Activated T-helper 1 cell treated with anti-CD3 and anti-CD28 coated beads, Interleukin-12 subunit alpha, Interleukin-12 subunit beta, Interleukin-2, Interleukin-4 antibody, amounts not matched to agents 30 ng/mL and 10 ng/mL and 1 ng/mL, durations not matched to agents 14 hours and 24 hours and 36 hours (primary cell): ENCODE data around the gene CTNNAL1. TPM values are rescaled to one million over a fixed set of nuclear protein-coding genes. Genes with fewer than 3 reads are reported as not detected.

Source experiments
- DNase-seq: peaks from one replicate; pipeline ENCODE4 v3.0.0; 2021; ENCODE audit warnings: low spot score
- H3K27ac Mint-ChIP-seq: one replicate; pipeline ENCODE4 v1.8.0; 2021; ENCODE audit warnings: mild to moderate bottlenecking, mixed read lengths
- H3K27me3 Mint-ChIP-seq: one replicate; pipeline ENCODE4 v1.8.0; 2022; ENCODE audit warnings: mild to moderate bottlenecking, moderate library complexity, mixed read lengths; ENCODE audit not compliant: insufficient read depth
- H3K36me3 Mint-ChIP-seq: one replicate; pipeline ENCODE4 v1.8.0; 2021; ENCODE audit warnings: low read depth, mixed read lengths
- H3K4me1 Mint-ChIP-seq: one replicate; pipeline ENCODE4 v1.8.0; 2021; ENCODE audit warnings: low read depth, mixed read lengths
- H3K4me3 Mint-ChIP-seq: one replicate; pipeline ENCODE4 v1.8.0; 2021; ENCODE audit warnings: mild to moderate bottlenecking, moderate library complexity, mixed read lengths
- H3K9me3 Mint-ChIP-seq: one replicate; pipeline ENCODE4 v1.8.0; 2021; ENCODE audit warnings: mixed read lengths
- intact Hi-C: fragments of 100-400 bp; cut with micrococcal nuclease; formaldehyde crosslinking; loops from one replicate; pipeline ENCODE4 v1.15.1; 2024
- total RNA-seq: library from RNA; stranded (reverse); gene quantifications from 2 replicates; pipeline ENCODE4 v1.2.3, GENCODE V29; 2022

The CTNNAL1 gene
- total RNA-seq, 1 donor from 2014 or later: 25.1 TPM

DNA sequence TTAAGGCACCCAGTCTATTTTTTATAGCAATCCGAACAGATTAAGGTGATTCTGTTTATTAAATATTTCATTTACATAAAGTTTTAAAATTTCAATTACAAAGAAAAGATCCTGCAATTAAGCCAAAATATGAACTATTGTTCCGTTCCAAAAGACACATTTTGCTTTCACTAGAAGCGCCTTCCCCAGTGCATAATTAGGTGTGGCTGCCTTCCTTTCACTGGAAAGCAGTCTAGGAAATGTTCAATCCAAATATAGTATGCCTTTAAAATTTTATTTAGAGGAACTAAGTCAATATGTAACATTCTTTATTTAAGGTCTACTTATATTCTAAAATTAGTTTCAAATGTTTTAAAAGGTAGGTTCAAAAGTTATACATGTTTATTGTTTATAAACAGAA, 7.6 kb downstream of the CTNNAL1 start:
- H3K4me1 Mint-ChIP-seq: peaks cover 19% of the 10 kb centered on the region
- peaks cover 6% of the 10 kb centered on the region for H3K36me3 Mint-ChIP-seq
- intact Hi-C loops: no loop called here
- no peak overlapping the region for H3K27ac Mint-ChIP-seq
- H3K27me3 Mint-ChIP-seq: peaks cover 3% of the 10 kb centered on the region
- no peak overlapping the region for H3K4me3 Mint-ChIP-seq
- H3K9me3 Mint-ChIP-seq: peaks cover 19% of the 10 kb centered on the region
- no peak for DNase-seq

DNA sequence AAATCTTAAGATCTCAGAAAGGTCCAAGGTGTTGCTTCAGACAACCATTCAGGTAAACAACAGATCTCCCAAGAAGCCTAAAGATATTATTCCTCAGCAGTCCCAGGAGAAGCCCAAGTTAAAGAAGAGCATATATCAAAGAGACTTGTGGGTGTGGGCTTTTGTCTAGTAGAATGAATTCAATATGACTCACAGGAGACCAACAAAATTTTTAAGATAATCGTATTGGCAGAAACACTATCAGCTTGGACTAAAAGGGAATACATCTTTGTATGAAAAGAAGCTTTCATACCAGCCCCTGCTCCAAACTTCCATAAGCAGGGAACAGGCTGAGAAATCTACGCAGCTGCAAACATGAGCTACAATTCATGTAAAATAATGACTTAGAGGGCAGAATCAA, 10.2 kb downstream of the CTNNAL1 start:
- Mint-ChIP-seq H3K27me3 (peaks cover 3% of the 10 kb centered on the region), H3K4me3 (no peak overlapping the region), H3K36me3 (peaks cover 7% of the 10 kb centered on the region), H3K4me1 (peaks cover 6% of the 10 kb centered on the region), H3K27ac (no peak overlapping the region), H3K9me3 (peaks cover 19% of the 10 kb centered on the region)
- intact Hi-C loops: no loop called here
- no peak for DNase-seq

DNA sequence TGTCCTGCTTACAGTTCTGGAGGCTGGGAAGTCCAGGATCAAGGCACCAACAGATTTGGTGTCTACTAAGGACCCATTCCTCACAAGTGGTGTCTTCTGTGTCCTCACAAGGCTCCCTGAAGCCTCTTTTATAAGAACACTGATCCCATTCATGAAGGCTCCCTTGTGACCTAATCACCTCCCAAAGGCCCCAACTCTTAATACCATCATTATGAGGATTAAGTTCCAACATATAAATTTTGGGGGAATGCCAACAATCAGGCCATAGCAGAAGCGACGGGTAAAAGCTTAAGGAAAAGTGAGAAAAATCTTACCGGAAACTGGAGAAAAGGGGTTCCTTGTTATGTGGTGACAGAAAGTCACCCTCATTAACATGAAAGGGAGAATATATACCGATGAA, 11.2 kb downstream of the CTNNAL1 start:
- Mint-ChIP-seq H3K27ac (no peak overlapping the region), H3K4me3 (no peak overlapping the region), H3K27me3 (peaks cover 3% of the 10 kb centered on the region), H3K4me1 (peaks cover 6% of the 10 kb centered on the region), H3K9me3 (peaks cover 19% of the 10 kb centered on the region), H3K36me3 (peaks cover 9% of the 10 kb centered on the region)
- intact Hi-C loops: no loop called here
- no peak for DNase-seq

DNA sequence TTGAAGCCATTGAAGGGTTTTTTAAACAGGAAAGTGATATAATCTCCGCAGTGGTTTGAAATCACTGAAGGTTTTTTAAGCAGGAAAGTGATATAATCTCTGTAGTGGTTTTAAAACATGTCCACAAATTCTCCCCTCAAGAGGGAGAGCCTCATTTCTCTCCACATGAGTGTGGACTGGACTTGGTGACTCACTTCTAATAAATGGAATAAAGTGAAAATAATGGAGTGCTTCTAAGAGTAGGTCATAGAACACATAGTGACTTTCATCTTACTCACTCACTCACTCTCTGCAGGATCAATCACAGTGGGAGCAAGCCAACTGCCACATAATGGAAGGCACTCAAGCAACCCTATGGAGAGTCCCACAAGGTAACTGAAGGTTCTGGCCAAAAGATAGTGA, 12.0 kb downstream of the CTNNAL1 start:
- H3K9me3 Mint-ChIP-seq: peaks cover 19% of the 10 kb centered on the region
- H3K4me1 Mint-ChIP-seq: peaks cover 6% of the 10 kb centered on the region
- intact Hi-C loops: loop anchor here (1.0 kb wide), 1 partner anchor 11 kb away; no protein-coding TSS in a partner anchor
- H3K4me3 Mint-ChIP-seq: no peak overlapping the region
- peaks cover 2% of the 10 kb centered on the region for H3K27me3 Mint-ChIP-seq
- H3K36me3 Mint-ChIP-seq: peaks cover 12% of the 10 kb centered on the region
- DNase-seq: no peak
- H3K27ac Mint-ChIP-seq: no peak overlapping the region

DNA sequence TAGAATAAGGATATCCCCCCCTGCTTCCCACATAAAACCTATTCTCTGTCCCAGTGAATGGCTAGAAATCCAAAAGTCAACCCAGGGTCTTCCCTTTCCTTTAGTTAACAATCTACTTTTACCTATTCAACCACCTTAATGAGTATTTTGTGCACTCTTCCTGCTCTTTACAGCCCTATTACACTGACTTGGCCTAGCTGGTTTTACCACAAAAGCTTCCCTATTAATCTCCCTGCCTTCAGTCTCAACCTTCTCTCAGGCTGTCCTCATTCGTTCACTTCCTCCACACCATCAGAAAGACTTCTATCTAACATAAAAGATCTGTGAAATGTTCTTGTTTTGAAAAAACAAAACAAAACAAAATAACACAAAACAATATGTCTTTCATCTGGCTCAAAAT, 16.2 kb downstream of the CTNNAL1 start:
- intact Hi-C loops: no loop called here
- H3K36me3 Mint-ChIP-seq: peaks cover 9% of the 10 kb centered on the region
- H3K4me3 Mint-ChIP-seq: no peak overlapping the region
- no peak for DNase-seq
- H3K4me1 Mint-ChIP-seq: peaks cover 17% of the 10 kb centered on the region
- H3K9me3 Mint-ChIP-seq: peaks cover under 1% of the 10 kb centered on the region
- no peak overlapping the region for H3K27ac Mint-ChIP-seq
- H3K27me3 Mint-ChIP-seq: no peaks in the 10 kb centered on the region

DNA sequence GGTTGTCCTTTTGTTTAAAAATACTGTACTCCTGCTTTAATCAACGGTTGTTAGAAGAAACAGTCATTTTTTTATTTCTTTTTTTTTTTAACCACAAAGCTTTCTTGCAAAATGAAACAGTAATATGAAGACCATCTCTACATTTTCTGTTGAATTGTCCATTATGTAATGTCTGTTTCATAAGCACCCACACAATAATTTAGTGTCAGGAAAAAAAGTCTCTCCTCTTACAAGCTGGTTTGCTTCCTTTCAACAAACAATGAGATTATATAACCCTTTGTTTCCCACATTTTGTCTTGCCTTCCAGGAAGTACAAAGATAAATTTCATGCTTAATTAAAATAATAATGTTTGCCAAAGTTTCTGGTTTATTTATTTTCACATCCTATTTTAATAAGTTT, 16.7 kb downstream of the CTNNAL1 start:
- Mint-ChIP-seq H3K27me3 (no peaks in the 10 kb centered on the region), H3K9me3 (no peaks in the 10 kb centered on the region), H3K27ac (no peak overlapping the region), H3K4me3 (no peak overlapping the region), H3K4me1 (peaks cover 17% of the 10 kb centered on the region), H3K36me3 (peaks cover 9% of the 10 kb centered on the region)
- DNase-seq: no peak
- intact Hi-C loops: no loop called here

DNA sequence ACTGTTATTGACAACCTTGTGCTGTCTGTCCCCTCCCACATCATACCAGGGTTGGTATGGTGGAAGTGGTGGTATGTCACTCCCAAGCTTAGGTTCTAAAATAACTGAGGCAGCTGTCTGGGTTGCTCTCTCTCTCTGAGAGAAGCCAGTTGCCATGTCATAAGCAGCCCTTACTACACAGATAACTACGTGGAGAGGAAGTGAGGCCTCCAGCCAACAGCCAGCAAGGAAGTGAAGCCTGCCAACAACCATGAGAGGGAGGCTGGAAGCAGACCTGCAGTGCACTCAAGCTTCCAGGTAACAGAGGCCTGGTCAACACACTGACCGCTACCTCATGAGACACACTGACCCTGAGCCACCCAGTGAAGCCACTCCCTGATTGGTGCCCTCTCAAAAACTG, 18.6 kb downstream of the CTNNAL1 start:
- intact Hi-C loops: no loop called here
- H3K4me1 Mint-ChIP-seq: peaks cover 11% of the 10 kb centered on the region
- no peaks in the 10 kb centered on the region for H3K9me3 Mint-ChIP-seq
- no peak for DNase-seq
- no peak overlapping the region for H3K27ac Mint-ChIP-seq
- no peak overlapping the region for H3K4me3 Mint-ChIP-seq
- peaks cover 15% of the 10 kb centered on the region for H3K36me3 Mint-ChIP-seq
- H3K27me3 Mint-ChIP-seq: no peaks in the 10 kb centered on the region

DNA sequence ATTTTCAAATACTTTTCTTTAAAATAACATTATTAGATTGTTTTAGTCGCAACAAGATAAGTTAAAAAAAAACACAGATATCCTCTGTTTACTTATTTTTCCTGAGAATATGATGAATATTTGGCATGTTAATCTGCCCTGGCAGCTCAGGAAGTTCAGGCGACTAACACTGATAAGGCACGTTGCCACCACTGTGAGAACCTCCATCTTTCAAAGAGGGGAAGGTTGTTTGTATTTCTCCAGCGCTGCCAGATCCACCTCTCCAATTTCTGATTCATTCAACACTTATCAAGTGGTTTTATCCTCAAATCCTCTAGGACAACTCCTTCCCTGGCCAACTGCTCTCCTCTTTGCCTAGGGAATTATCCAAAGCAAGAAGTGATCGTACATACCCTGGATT, 21.8 kb downstream of the CTNNAL1 start:
- Mint-ChIP-seq H3K4me1 (peaks cover 11% of the 10 kb centered on the region), H3K9me3 (peaks cover 8% of the 10 kb centered on the region), H3K36me3 (peaks cover 19% of the 10 kb centered on the region), H3K4me3 (no peak overlapping the region), H3K27ac (no peak overlapping the region), H3K27me3 (no peaks in the 10 kb centered on the region)
- intact Hi-C loops: no loop called here
- DNase-seq: no peak

DNA sequence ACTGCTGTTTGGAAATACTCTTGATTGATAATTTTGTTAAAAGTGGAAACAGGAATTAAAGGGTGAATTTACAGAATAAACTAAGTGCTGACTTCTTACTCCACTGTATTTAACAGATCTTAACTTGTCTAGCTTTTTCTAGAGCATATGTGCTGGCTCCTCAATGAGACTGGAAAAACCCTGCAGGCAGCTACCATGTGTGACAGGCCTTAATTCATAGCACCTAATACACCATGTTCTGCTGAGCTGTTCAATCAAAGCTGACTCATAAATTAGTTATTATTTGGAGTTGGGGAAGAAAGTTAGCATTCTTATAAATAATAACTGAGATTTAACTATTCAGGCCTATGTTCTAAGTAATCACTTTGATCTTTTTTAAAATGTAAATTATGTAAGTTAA, 29.4 kb downstream of the CTNNAL1 start:
- H3K4me1 Mint-ChIP-seq: no peaks in the 10 kb centered on the region
- no peak overlapping the region for H3K27ac Mint-ChIP-seq

DNA sequence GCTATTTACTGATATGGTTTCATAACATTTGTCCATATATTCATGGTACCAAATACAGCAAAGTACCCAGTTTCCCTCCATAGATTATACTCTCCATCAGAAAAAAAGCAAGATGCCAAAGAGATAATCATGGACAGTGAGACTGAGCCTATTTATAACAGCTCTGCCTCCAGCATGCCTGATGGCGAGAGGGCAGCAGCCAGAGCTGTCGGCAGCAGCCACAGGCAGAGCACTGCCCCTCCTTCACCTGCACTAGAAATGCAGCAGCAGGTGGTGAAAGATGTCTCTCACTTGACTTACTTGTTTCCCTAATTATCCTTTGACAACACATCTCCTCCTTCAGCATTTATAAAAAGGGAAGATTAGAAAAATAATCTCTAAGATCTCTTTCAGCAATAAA, 32.4 kb downstream of the CTNNAL1 start:
- H3K9me3 Mint-ChIP-seq: no peaks in the 10 kb centered on the region
- intact Hi-C loops: no loop called here
- H3K36me3 Mint-ChIP-seq: peaks cover 16% of the 10 kb centered on the region

More for the DNA sequence above, 29.4 kb downstream of the CTNNAL1 start:
- peaks cover 8% of the 10 kb centered on the region for H3K9me3 Mint-ChIP-seq
- H3K27me3 Mint-ChIP-seq: no peaks in the 10 kb centered on the region
- H3K36me3 Mint-ChIP-seq: peaks cover 10% of the 10 kb centered on the region
- intact Hi-C loops: no loop called here
- no peak for DNase-seq
- no peak overlapping the region for H3K4me3 Mint-ChIP-seq

DNA sequence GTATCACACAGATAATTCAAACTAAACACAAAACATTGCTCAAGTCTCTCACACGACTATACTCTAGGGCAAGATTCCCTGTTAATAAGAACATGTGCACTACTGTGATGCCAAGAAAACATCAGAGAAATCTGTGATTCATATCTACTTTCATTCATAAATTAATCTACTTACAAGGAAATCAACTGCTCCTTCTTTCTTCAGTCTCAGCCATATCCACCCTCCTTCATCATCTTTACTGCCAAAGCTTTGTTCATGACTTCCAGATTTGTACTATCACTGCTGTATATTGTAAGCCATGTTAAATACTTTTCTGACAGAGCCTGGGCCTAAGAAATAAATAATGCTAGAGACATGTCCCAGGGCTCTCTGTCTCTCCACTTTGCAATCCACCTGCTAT, 35.1 kb downstream of the CTNNAL1 start:
- no peak overlapping the region for H3K4me3 Mint-ChIP-seq
- H3K36me3 Mint-ChIP-seq: peaks cover 16% of the 10 kb centered on the region
- intact Hi-C loops: no loop called here
- H3K9me3 Mint-ChIP-seq: no peaks in the 10 kb centered on the region
- no peaks in the 10 kb centered on the region for H3K27me3 Mint-ChIP-seq
- no peak for DNase-seq
- peaks cover 8% of the 10 kb centered on the region for H3K4me1 Mint-ChIP-seq
- no peak overlapping the region for H3K27ac Mint-ChIP-seq

More for the DNA sequence above, 32.4 kb downstream of the CTNNAL1 start:
- H3K4me1 Mint-ChIP-seq: peaks cover 8% of the 10 kb centered on the region
- H3K4me3 Mint-ChIP-seq: no peak overlapping the region
- H3K27ac Mint-ChIP-seq: no peak overlapping the region
- no peaks in the 10 kb centered on the region for H3K27me3 Mint-ChIP-seq
- no peak for DNase-seq

DNA sequence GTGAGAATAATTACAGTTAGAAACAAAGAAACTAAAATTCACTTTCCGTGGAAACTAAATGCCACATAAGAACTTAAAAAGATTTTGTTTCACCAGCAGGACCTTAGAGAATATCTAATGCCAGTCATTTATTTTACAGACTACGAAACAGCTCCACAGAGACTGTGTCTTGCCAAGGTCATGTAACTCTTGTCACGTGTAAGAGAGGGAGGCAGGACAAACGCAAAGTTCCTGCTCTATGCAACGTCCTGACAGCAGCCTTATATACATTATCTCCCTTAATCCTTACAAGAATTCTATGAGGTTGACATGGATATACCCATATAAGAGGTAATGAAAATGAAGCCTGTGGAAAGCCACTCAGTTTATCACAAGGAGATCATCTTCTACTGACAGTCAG, 39.4 kb downstream of the CTNNAL1 start:
- DNase-seq: no peak
- Mint-ChIP-seq H3K4me3 (no peak overlapping the region), H3K27me3 (no peaks in the 10 kb centered on the region), H3K27ac (no peak overlapping the region), H3K4me1 (peaks cover 8% of the 10 kb centered on the region), H3K9me3 (peaks cover 7% of the 10 kb centered on the region), H3K36me3 (peaks cover 18% of the 10 kb centered on the region)
- intact Hi-C loops: no loop called here

DNA sequence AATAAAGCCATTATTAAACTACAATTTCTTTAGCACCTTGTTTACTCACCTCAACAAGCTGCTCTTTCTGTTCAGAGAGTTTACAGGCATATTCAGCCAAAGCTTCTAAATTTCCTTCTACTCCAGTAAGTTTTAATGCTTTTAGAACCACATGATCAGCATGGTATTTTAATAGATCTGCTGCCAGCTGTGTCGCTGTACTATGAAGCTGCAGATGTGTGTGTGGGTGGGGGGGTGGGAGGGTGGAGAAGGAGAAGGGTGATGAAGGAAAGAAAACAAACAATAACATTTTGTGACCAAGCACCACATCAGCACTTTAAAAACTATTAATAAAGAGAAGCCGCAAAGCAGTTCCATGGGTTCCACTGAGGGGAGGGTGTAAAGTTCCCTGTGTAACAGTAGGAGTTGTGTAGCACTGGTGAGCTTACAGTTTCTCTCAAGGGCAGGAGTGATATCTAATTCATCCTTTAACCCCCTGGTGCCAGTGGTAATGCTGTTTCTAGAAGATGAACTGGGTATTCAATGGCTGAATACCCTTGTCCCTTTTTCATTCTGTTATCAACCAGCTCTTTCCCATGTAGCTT, 40.6 kb downstream of the CTNNAL1 start:
- Mint-ChIP-seq H3K4me1 (no peaks in the 10 kb centered on the region), H3K36me3 (peaks cover 10% of the 10 kb centered on the region), H3K9me3 (peaks cover 7% of the 10 kb centered on the region), H3K4me3 (no peak overlapping the region), H3K27me3 (no peaks in the 10 kb centered on the region), H3K27ac (no peak overlapping the region)
- intact Hi-C loops: no loop called here
- no peak for DNase-seq

DNA sequence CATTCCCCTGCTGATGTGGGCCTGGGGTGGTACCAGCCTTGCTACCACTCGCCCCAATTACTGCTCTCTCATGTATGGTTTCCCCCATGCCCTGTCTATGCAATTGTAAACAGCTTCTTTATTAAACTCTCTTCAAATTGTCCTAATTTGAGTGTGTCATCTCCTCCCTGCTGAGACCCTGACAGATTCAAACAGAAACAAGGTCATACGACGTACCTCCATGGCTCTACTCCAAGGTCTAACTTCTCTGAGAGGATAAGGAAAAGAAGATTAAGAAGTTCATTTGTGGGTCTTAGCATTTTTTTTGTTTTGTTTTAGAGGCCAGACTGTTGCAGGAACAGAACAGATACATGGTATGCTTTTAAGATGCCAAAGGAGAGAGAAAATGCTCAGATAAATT, 41.1 kb downstream of the CTNNAL1 start:
- H3K27me3 Mint-ChIP-seq: no peaks in the 10 kb centered on the region

More for the DNA sequence above, 41.1 kb downstream of the CTNNAL1 start:
- intact Hi-C loops: no loop called here
- Mint-ChIP-seq H3K36me3 (peaks cover 7% of the 10 kb centered on the region), H3K27ac (no peak overlapping the region), H3K9me3 (peaks cover 7% of the 10 kb centered on the region), H3K4me1 (no peaks in the 10 kb centered on the region), H3K4me3 (no peak overlapping the region)
- DNase-seq: no peak
